Gastroesophageal sphincter (tissue), 3 donors: ENCODE data around the gene TRPC4.

Source experiments
- POLR2A ChIP-seq, 2 donors: fragments of 450-650 bp; IDR thresholded peaks; one replicate each; pipeline ENCODE4 v1.6.1; 2017; ENCODE audit warnings: antibody characterized with exemption in 2 of 2, mild to moderate bottlenecking in 2 of 2, moderate library complexity in 1 of 2
- POLR2AphosphoS5 ChIP-seq: sonication (generic); formaldehyde crosslinking; IDR thresholded peaks from one replicate; pipeline ENCODE4 v1.6.1; 2017; ENCODE audit warnings: antibody characterized with exemption
- TF ChIP-seq, protein P1 (sequence below), 4 experiments: fragments of 200-600 bp in 2 of 4; fragments of 450-650 bp in 2 of 4; sonication (generic) in 1 of 4; IDR thresholded peaks; one replicate each; pipeline ENCODE4 v1.5.1; 2017 to 2019; ENCODE audit warnings: antibody characterized with exemption in 4 of 4, mild to moderate bottlenecking in 2 of 4, moderate library complexity in 2 of 4

DNA sequence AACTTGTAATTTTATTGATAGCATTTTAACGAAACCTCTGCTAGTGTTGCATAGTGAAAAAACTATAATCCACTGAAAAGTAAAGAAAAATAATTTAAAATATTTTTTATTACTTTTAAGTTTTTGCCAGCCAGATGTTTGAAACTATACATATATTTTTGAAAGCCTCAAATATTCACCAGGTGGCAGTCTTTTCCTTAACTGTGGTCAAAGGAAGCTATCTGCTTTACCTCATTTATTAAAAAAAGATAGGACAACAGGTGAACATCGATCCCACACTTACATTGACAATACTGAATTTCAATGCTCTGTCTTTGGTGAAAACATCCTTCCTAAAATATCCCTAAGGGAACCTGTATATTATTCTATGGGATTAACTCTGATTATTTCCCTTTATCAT is 100.5 kb downstream of the TRPC4 start:
- TF ChIP-seq, protein P1, sequence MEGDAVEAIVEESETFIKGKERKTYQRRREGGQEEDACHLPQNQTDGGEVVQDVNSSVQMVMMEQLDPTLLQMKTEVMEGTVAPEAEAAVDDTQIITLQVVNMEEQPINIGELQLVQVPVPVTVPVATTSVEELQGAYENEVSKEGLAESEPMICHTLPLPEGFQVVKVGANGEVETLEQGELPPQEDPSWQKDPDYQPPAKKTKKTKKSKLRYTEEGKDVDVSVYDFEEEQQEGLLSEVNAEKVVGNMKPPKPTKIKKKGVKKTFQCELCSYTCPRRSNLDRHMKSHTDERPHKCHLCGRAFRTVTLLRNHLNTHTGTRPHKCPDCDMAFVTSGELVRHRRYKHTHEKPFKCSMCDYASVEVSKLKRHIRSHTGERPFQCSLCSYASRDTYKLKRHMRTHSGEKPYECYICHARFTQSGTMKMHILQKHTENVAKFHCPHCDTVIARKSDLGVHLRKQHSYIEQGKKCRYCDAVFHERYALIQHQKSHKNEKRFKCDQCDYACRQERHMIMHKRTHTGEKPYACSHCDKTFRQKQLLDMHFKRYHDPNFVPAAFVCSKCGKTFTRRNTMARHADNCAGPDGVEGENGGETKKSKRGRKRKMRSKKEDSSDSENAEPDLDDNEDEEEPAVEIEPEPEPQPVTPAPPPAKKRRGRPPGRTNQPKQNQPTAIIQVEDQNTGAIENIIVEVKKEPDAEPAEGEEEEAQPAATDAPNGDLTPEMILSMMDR (IDR thresholded peaks at IDR 0.05), result peak in 1 of 4 experiments; percentile 12
- TF ChIP-seq POLR2AphosphoS5 (no peak), POLR2A (IDR thresholded peaks at IDR 0.05) (no peak)
